Keratinocyte (primary cell): Measurements from ENCODE around the gene SLN.

ENCODE experiments used
- EZH2 ChIP-seq: IDR thresholded peaks from one replicate; pipeline ENCODE4 v1.6.1; 2012; ENCODE audit warnings: inconsistent platforms, mild to moderate bottlenecking, low read length, moderate library complexity
- TF ChIP-seq, protein P1 (sequence below), 3 experiments: IDR thresholded peaks in 1 of 3; conservative IDR thresholded peaks in 1 of 3; optimal IDR thresholded peaks in 1 of 3; 2 replicates in 2 of 3; 3 replicates in 1 of 3; pipeline versions ENCODE3 to v1.5.1; 2011; ENCODE audit warnings: low read length in 3 of 3, mild to moderate bottlenecking in 3 of 3, moderate library complexity in 2 of 3, control low read depth in 1 of 3, inconsistent platforms in 1 of 3; ENCODE audit not compliant: insufficient read depth in 2 of 3; ENCODE audit errors: extremely low read depth in 1 of 3

- TF ChIP-seq EZH2, result no peak
- TF ChIP-seq, protein P1, sequence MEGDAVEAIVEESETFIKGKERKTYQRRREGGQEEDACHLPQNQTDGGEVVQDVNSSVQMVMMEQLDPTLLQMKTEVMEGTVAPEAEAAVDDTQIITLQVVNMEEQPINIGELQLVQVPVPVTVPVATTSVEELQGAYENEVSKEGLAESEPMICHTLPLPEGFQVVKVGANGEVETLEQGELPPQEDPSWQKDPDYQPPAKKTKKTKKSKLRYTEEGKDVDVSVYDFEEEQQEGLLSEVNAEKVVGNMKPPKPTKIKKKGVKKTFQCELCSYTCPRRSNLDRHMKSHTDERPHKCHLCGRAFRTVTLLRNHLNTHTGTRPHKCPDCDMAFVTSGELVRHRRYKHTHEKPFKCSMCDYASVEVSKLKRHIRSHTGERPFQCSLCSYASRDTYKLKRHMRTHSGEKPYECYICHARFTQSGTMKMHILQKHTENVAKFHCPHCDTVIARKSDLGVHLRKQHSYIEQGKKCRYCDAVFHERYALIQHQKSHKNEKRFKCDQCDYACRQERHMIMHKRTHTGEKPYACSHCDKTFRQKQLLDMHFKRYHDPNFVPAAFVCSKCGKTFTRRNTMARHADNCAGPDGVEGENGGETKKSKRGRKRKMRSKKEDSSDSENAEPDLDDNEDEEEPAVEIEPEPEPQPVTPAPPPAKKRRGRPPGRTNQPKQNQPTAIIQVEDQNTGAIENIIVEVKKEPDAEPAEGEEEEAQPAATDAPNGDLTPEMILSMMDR (optimal IDR thresholded peaks at IDR 0.05 in 1 of 3, IDR thresholded peaks at IDR 0.05 in 1 of 3, conservative IDR thresholded peaks at IDR 0.05 in 1 of 3; ENCODE audit: extremely low read depth in 1 of 3, insufficient read depth in 2 of 3, low read length in 3 of 3), result no peak
Observed at GRCh38 chr11:107702109-107702660, 9.7 kb downstream of the SLN start.
